ENCODE measurements around the gene GAK.

GAK gene

GRCh38 chr4:867526-868250, 64.4 kb downstream of the GAK start:
- no peak for TF ChIP-seq CTCF (conservative IDR thresholded peaks at IDR 0.05; ENCODE audit: low read depth)
- POLR2A ChIA-PET (ENCODE audit: low non-redundant PET), result no interaction called here
- no peak overlapping the region for H3K27ac ChIP-seq
- CTCF ChIA-PET, result no interaction called here
- DNase-seq (ENCODE audit: low spot score), result no peak

GRCh38 chr4:866761-867390, 65.2 kb downstream of the GAK start:
- TF ChIP-seq CTCF (conservative IDR thresholded peaks at IDR 0.05; ENCODE audit: low read depth), result no peak

GRCh38 chr4:866068-866760, 65.9 kb downstream of the GAK start:
- no peak for DNase-seq (ENCODE audit: low spot score)
- POLR2A ChIA-PET (ENCODE audit: low non-redundant PET), result no interaction called here
- H3K27ac ChIP-seq, result peak overlapping the region; percentile 17; the same call in 1 of the 2 replicates
- no peak for TF ChIP-seq CTCF (conservative IDR thresholded peaks at IDR 0.05; ENCODE audit: low read depth)
- CTCF ChIA-PET, result interaction anchor here (0.9 kb wide), 1 partner anchor 8 kb away, joined by 3 read pairs; no protein-coding TSS in a partner anchor

More at GRCh38 chr4:866761-867390, 65.2 kb downstream of the GAK start:
- peak overlapping the region; percentile 17; the same call in 1 of the 2 replicates for H3K27ac ChIP-seq
- peak; percentile 47 for DNase-seq (ENCODE audit: low spot score)
- POLR2A ChIA-PET (ENCODE audit: low non-redundant PET), result no interaction called here
- CTCF ChIA-PET, result interaction anchor here (0.9 kb wide), 1 partner anchor 9 kb away, joined by 3 read pairs; no protein-coding TSS in a partner anchor

GRCh38 chr4:865572-865971, 66.5 kb downstream of the GAK start:
- POLR2A ChIA-PET (ENCODE audit: low non-redundant PET), result no interaction called here
- TF ChIP-seq CTCF (conservative IDR thresholded peaks at IDR 0.05; ENCODE audit: low read depth), result no peak
- CTCF ChIA-PET, result no interaction called here
- DNase-seq (ENCODE audit: low spot score), result no peak
- H3K27ac ChIP-seq, result no peak overlapping the region

- no peak overlapping the region for H3K27ac ChIP-seq
- CTCF ChIA-PET, result no interaction called here
- no peak for DNase-seq (ENCODE audit: low spot score)
- no peak for TF ChIP-seq CTCF (conservative IDR thresholded peaks at IDR 0.05; ENCODE audit: low read depth)
- POLR2A ChIA-PET (ENCODE audit: low non-redundant PET), result no interaction called here
Observed at GRCh38 chr4:865121-865465, 67.0 kb downstream of the GAK start.

- TF ChIP-seq CTCF (conservative IDR thresholded peaks at IDR 0.05; ENCODE audit: low read depth), result no peak
- POLR2A ChIA-PET (ENCODE audit: low non-redundant PET), result no interaction called here
- no peak overlapping the region for H3K27ac ChIP-seq
- CTCF ChIA-PET, result no interaction called here
- DNase-seq (ENCODE audit: low spot score), result no peak
Observed at GRCh38 chr4:864456-865120, 67.5 kb downstream of the GAK start.
